B cell (primary cell): Measurements from ENCODE around the gene TSKS. TPM values are rescaled to one million over a fixed set of nuclear protein-coding genes. Genes with fewer than 3 reads are reported as not detected.

Source experiments
- ATAC-seq: fragments of 200-7000 bp; cut with Tn5 transposase; one replicate; pipeline ENCODE4 v1.10.0; 2021; ENCODE audit warnings: low read depth, mild to moderate bottlenecking, moderate number of reproducible peaks, moderate library complexity
- CTCF ChIA-PET: fragments of 350-600 bp; sonication (Branson Sonifier 250); formaldehyde crosslinking; loops from one replicate; lab custom pipeline; 2021; ENCODE audit warnings: antibody characterized with exemption, inconsistent platforms; lab: Charles Lee
- POLR2A ChIA-PET: fragments of 350-600 bp; sonication (Branson Sonifier 250); formaldehyde crosslinking; loops from one replicate; lab custom pipeline; 2021; ENCODE audit warnings: antibody characterized with exemption; lab: Charles Lee
- DNase-seq: peaks from one replicate; pipeline ENCODE4 v3.0.0; 2013
- H2AFZ ChIP-seq: 2 replicates; pipeline ENCODE4 v1.6.1; 2012; ENCODE audit warnings: mild to moderate bottlenecking, low read depth, low read length; ENCODE audit not compliant: insufficient read depth, poor library complexity, severe bottlenecking
- H3K27ac ChIP-seq, 2 donors: 1 replicate in 1 of 2; 2 replicates in 1 of 2; pipeline ENCODE4 v1.5.1; 2012 to 2013; ENCODE audit warnings: low read length in 2 of 2, mild to moderate bottlenecking in 2 of 2, moderate library complexity in 1 of 2
- H3K27me3 ChIP-seq, 4 experiments: fragments of 200-600 bp in 1 of 4; sonication (generic) in 1 of 4; replicated peaks in 1 of 4; 1 replicate in 2 of 4; 2 replicates in 2 of 4; pipeline versions ENCODE4 v1.6.1 to v1.7.0; 2013 to 2016; ENCODE audit warnings: low read length in 3 of 4, mild to moderate bottlenecking in 2 of 4, mixed read lengths in 1 of 4, moderate library complexity in 1 of 4; ENCODE audit not compliant: insufficient read depth in 4 of 4, control insufficient read depth in 3 of 4; ENCODE audit errors: control extremely low read depth in 1 of 4
- H3K36me3 ChIP-seq, 2 experiments: replicated peaks in 1 of 2; 1 replicate in 1 of 2; 2 replicates in 1 of 2; pipeline versions ENCODE4 v1.6.1 to v1.7.1; 2013; ENCODE audit warnings: low read length in 1 of 2; ENCODE audit not compliant: insufficient read depth in 2 of 2, control insufficient read depth in 1 of 2; ENCODE audit errors: control extremely low read depth in 1 of 2, extremely low read depth in 1 of 2
- H3K4me1 ChIP-seq, 2 donors: fragments of 200-600 bp in 1 of 2; sonication (generic) in 1 of 2; 1 replicate in 1 of 2; 2 replicates in 1 of 2; pipeline versions ENCODE4 v1.5.1 to v1.6.1; 2013 to 2017; ENCODE audit warnings: low read length in 2 of 2; ENCODE audit not compliant: control insufficient read depth in 2 of 2, insufficient read depth in 2 of 2
- H3K4me2 ChIP-seq: replicated peaks from 2 replicates; pipeline ENCODE3; 2012; ENCODE audit warnings: mild to moderate bottlenecking, low read depth, low read length; ENCODE audit not compliant: poor library complexity, severe bottlenecking
- H3K4me3 ChIP-seq, 5 experiments: fragments of 200-600 bp in 1 of 5; sonication (generic) in 1 of 5; 1 replicate in 3 of 5; 2 replicates in 2 of 5; pipeline versions ENCODE4 v1.5.1 to v1.7.0; 2011 to 2016; ENCODE audit warnings: low read length in 4 of 5, mild to moderate bottlenecking in 4 of 5, low read depth in 2 of 5, control low read depth in 1 of 5, moderate library complexity in 1 of 5; ENCODE audit not compliant: insufficient read depth in 1 of 5; ENCODE audit errors: control extremely low read depth in 1 of 5, extremely low read depth in 1 of 5
- H3K79me2 ChIP-seq: fragments of 200-600 bp; sonication (generic); one replicate; pipeline ENCODE4 v1.6.0; 2016; ENCODE audit warnings: low read length; ENCODE audit not compliant: control insufficient read depth, insufficient read depth
- H3K9ac ChIP-seq: fragments of 200-600 bp; sonication (generic); 2 replicates; pipeline ENCODE4 v1.6.1; 2017; ENCODE audit warnings: mild to moderate bottlenecking, low read length, moderate library complexity
- H3K9me3 ChIP-seq, 3 donors: one replicate each; pipeline versions ENCODE4 v1.6.1 to v1.7.1; 2013; ENCODE audit warnings: low read length in 2 of 3; ENCODE audit not compliant: control insufficient read depth in 2 of 3, insufficient read depth in 1 of 3; ENCODE audit errors: control extremely low read depth in 1 of 3
- H4K20me1 ChIP-seq: 2 replicates; pipeline ENCODE4 v1.6.0; 2012; ENCODE audit warnings: mild to moderate bottlenecking, low read length; ENCODE audit not compliant: insufficient read depth, control insufficient read depth, poor library complexity, severe bottlenecking
- H3K27ac Mint-ChIP-seq: one replicate; pipeline ENCODE4 v1.8.0; 2021; ENCODE audit warnings: mixed read lengths
- H3K27me3 Mint-ChIP-seq: one replicate; pipeline ENCODE4 v1.8.0; 2021; ENCODE audit warnings: mixed read lengths
- H3K4me1 Mint-ChIP-seq: one replicate; pipeline ENCODE4 v1.8.0; 2021; ENCODE audit warnings: mixed read lengths
- H3K4me3 Mint-ChIP-seq: one replicate; pipeline ENCODE4 v1.8.0; 2021; ENCODE audit warnings: mixed read lengths
- H3K9me3 Mint-ChIP-seq: one replicate; pipeline ENCODE4 v1.8.0; 2022; ENCODE audit warnings: mixed read lengths; ENCODE audit not compliant: insufficient read depth
- EZH2 ChIP-seq: IDR thresholded peaks from 2 replicates; pipeline ENCODE4 v1.6.1; 2012; ENCODE audit warnings: borderline replicate concordance, low read depth, mild to moderate bottlenecking, moderate library complexity, low read length; ENCODE audit not compliant: insufficient read depth, poor library complexity, severe bottlenecking
- WGBS: methylation state at CpG from one replicate; pipeline ENCODE4 v1.1.5; 2013; ENCODE audit warnings: missing lambda C conversion rate; ENCODE audit not compliant: insufficient coverage; 5-methylcytosine and 5-hydroxymethylcytosine counted together
- intact Hi-C: fragments of 100-400 bp; cut with micrococcal nuclease; formaldehyde crosslinking; loops from one replicate; pipeline ENCODE4 v1.10.0; 2022
- polyA plus RNA-seq: library from polyadenylated mRNA; depleted of rRNA; stranded (reverse); fragments of >200 nt; gene quantifications from 2 replicates; pipeline ENCODE4 v1.2.3, GENCODE V29; 2012
- total RNA-seq, 2 donors: library from RNA; stranded (reverse); fragments of 120-200 nt in 1 of 2; gene quantifications; 1 replicate in 1 of 2; 2 replicates in 1 of 2; pipeline versions ENCODE4 v1.2.3 to v1.2.4, GENCODE V29; 2013 to 2022
- TF ChIP-seq, protein P1 (sequence below): fragments of 200-600 bp; IDR thresholded peaks from one replicate; pipeline ENCODE4 v1.8.0; 2022; ENCODE audit warnings: antibody characterized with exemption, mild to moderate bottlenecking

TSKS gene
- total and polyA plus RNA-seq, 2 donors (not counting 1 experiment from before 2014, with no cell fraction given) = 0.15 to 0.18 TPM

DNA sequence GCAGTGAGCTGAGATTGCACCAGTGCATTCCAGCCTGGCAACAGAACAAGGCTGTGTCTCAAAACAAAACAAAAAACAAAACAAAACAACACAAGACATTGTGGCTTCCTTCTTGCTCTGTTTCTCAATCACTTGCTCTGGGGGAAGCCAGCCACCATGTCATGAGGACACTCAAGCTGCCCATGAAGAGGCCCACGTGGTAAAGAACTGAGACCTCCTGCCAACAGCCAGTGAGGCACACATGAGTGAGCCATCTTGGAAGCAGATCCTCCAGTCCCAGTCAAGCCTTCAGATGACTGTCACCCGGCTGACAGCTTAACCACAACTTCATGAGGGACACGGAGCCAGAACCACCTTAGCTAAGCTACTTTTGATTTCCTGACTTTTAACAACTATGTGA, 47.0 kb downstream of the TSKS start:
- no peak overlapping the region for H3K4me3 Mint-ChIP-seq
- no peaks in the 10 kb centered on the region for H4K20me1 ChIP-seq
- H3K27ac Mint-ChIP-seq = no peak overlapping the region
- TF ChIP-seq EZH2 = no peak
- TF ChIP-seq, protein P1, sequence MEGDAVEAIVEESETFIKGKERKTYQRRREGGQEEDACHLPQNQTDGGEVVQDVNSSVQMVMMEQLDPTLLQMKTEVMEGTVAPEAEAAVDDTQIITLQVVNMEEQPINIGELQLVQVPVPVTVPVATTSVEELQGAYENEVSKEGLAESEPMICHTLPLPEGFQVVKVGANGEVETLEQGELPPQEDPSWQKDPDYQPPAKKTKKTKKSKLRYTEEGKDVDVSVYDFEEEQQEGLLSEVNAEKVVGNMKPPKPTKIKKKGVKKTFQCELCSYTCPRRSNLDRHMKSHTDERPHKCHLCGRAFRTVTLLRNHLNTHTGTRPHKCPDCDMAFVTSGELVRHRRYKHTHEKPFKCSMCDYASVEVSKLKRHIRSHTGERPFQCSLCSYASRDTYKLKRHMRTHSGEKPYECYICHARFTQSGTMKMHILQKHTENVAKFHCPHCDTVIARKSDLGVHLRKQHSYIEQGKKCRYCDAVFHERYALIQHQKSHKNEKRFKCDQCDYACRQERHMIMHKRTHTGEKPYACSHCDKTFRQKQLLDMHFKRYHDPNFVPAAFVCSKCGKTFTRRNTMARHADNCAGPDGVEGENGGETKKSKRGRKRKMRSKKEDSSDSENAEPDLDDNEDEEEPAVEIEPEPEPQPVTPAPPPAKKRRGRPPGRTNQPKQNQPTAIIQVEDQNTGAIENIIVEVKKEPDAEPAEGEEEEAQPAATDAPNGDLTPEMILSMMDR = no peak
- no peaks in the 10 kb centered on the region for H3K36me3 ChIP-seq
- H3K4me1 ChIP-seq = peaks cover 4 to 11% of the 10 kb centered on the region in 2 donors
- no peaks in the 10 kb centered on the region for H3K9me3 Mint-ChIP-seq
- intact Hi-C loops = no loop called here
- H3K27me3 Mint-ChIP-seq = no peaks in the 10 kb centered on the region
- ChIA-PET CTCF (no interaction called here), POLR2A (no interaction called here)
- H3K9me3 ChIP-seq = peaks cover 0 to 13% (median 0%) of the 10 kb centered on the region in 3 donors
- DNase-seq (no peak), ATAC-seq (no peak)
- no peak overlapping the region for H3K9ac ChIP-seq
- no peaks in the 10 kb centered on the region for H3K27me3 ChIP-seq
- H3K4me2 ChIP-seq = no peak overlapping the region
- WGBS = 67% methylated on average over 1 of the region's 3 CpGs
- no peak overlapping the region for H3K27ac ChIP-seq
- peaks cover 12% of the 10 kb centered on the region for H3K4me1 Mint-ChIP-seq
- H3K4me3 ChIP-seq = no peak overlapping the region
- H2AFZ ChIP-seq = no peak overlapping the region
- H3K79me2 ChIP-seq = no peaks in the 10 kb centered on the region

DNA sequence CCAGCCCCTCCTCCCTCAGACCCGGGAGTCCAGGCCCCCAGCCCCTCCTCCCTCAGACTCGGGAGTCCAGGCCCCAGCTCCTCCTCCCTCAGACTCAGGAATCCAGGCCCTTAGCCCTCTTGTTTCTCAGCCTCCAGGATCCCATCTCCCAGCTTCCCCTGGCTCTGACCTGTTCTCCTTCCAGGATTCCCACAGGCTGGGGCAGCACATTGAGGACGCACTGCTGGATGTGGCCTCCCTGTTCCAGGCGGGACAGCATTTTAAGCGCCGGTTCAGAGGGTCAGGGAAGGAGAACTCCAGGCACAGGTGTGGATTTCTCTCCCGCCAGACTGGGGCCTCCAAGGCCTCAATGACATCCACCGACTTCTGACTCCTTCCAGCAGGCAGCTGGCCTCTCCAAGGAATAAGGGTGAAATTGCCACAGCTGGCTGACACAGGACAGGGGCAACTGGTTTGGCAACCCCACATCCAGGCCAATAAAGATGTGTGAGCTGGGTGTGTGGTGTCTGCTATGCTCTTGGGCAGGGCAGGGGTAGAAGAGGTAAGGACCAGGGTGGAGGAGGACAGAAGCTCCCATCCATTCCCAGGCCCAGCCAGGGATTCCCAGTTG, 49.8 kb downstream of the TSKS start:
- no peaks in the 10 kb centered on the region for H3K36me3 ChIP-seq
- no peak overlapping the region for H3K4me3 Mint-ChIP-seq
- no peak overlapping the region for H3K27ac Mint-ChIP-seq

More for the DNA sequence above, 49.8 kb downstream of the TSKS start:
- Mint-ChIP-seq H3K9me3 (no peaks in the 10 kb centered on the region), H3K4me1 (peaks cover 8% of the 10 kb centered on the region), H3K27me3 (peaks cover 4% of the 10 kb centered on the region)
- ChIA-PET CTCF (interaction anchor here (0.5 kb wide), 1 partner anchor 52 kb away, joined by 3 read pairs; no protein-coding TSS in a partner anchor), POLR2A (interaction anchor here (0.6 kb wide), 1 partner anchor 13 kb away, joined by 3 read pairs; no protein-coding TSS in a partner anchor)
- Histone ChIP-seq H3K27ac (no peak overlapping the region), H3K27me3 (no peaks in the 10 kb centered on the region), H3K4me2 (no peak overlapping the region), H3K79me2 (no peaks in the 10 kb centered on the region), H3K4me1 (peaks cover 4 to 11% of the 10 kb centered on the region in 2 donors), H3K9me3 (peaks cover 0 to 8% (median 0%) of the 10 kb centered on the region in 3 donors), H4K20me1 (no peaks in the 10 kb centered on the region), H3K9ac (no peak overlapping the region), H2AFZ (no peak overlapping the region), H3K4me3 (no peak overlapping the region)
- intact Hi-C loops = no loop called here
- no peak for ATAC-seq
- DNase-seq = no peak
- TF ChIP-seq, protein P1 = no peak
- WGBS = 100% methylated on average over 6 of the region's 8 CpGs
